ENCODE measurements around the gene MACROD2.

DNA sequence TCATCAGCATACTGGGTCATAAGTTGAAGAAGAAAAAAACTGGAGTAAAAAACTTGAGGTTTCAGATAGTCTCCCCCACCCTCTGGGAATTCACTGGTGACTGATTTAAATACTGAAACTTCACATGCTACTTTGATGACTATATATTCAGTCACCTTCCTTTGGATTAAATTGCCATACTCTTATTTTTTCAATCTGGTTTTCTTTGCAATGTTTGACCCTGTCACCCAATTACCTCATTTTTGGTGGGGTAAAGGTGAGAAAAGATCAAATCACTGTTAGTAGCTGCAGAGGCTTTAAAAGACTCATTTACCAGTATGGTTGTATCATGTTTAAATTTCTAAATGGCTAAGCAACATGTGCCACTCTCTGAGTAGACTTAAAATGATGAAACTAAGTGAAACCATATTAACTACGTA lies 1204.8 kb downstream of the MACROD2 start:
- TF ChIP-seq SUZ12 (IDR thresholded peaks at IDR 0.05; ENCODE audit: extremely low read depth, insufficient read depth, insufficient read length) (no peak), ZNF274 (IDR thresholded peaks at IDR 0.05; ENCODE audit: low read depth, low read length) (no peak)
